Osteoblast (primary cell): ENCODE results near the gene GRB10. TPM values are rescaled to one million over a fixed set of nuclear protein-coding genes. Genes with fewer than 3 reads are reported as not detected.

Experiments
- DNase-seq: peaks from one replicate; pipeline ENCODE4 v3.0.0; 2011; ENCODE audit warnings: low spot score, mixed read lengths; ENCODE audit not compliant: insufficient read length; ENCODE audit errors: missing footprints
- H2AFZ ChIP-seq: 2 replicates; pipeline ENCODE4 v1.6.0; 2011; ENCODE audit warnings: mild to moderate bottlenecking, low read length
- H3K27ac ChIP-seq: 2 replicates; pipeline ENCODE4 v1.5.1; 2011; ENCODE audit warnings: mild to moderate bottlenecking, low read depth, low read length, moderate library complexity
- H3K27me3 ChIP-seq: 2 replicates; pipeline ENCODE4 v1.6.0; 2012; ENCODE audit warnings: mild to moderate bottlenecking, control low read depth, inconsistent platforms, low read length, moderate library complexity; ENCODE audit not compliant: insufficient read depth
- H3K36me3 ChIP-seq: 2 replicates; pipeline ENCODE4 v1.5.1; 2011; ENCODE audit warnings: mild to moderate bottlenecking, low read length, control low read depth, moderate library complexity; ENCODE audit not compliant: insufficient read depth
- H3K4me1 ChIP-seq: 2 replicates; pipeline ENCODE4 v1.5.1; 2011; ENCODE audit warnings: mild to moderate bottlenecking, low read length, control low read depth, moderate library complexity; ENCODE audit not compliant: insufficient read depth
- H3K4me2 ChIP-seq: 2 replicates; pipeline ENCODE4 v1.6.0; 2011; ENCODE audit warnings: mild to moderate bottlenecking, low read length; ENCODE audit not compliant: insufficient read depth
- H3K4me3 ChIP-seq: fragments of 200-600 bp; sonication (generic); 3 replicates; pipeline ENCODE4 v1.5.1; 2012; ENCODE audit warnings: mild to moderate bottlenecking, low read length, inconsistent platforms; ENCODE audit not compliant: insufficient read depth
- H3K79me2 ChIP-seq: 2 replicates; pipeline ENCODE4 v1.6.0; 2012; ENCODE audit warnings: mild to moderate bottlenecking, low read length, control low read depth, inconsistent platforms; ENCODE audit not compliant: insufficient read depth
- H3K9me3 ChIP-seq: 2 replicates; pipeline ENCODE4 v1.5.1; 2011; ENCODE audit warnings: low read depth, low read length, control low read depth
- H4K20me1 ChIP-seq: 2 replicates; pipeline ENCODE4 v1.6.0; 2012; ENCODE audit warnings: mild to moderate bottlenecking, low read length, control low read depth; ENCODE audit not compliant: insufficient read depth
- CTCF ChIP-seq: IDR thresholded peaks from 2 replicates; pipeline ENCODE4 v1.5.1; 2011; ENCODE audit warnings: mild to moderate bottlenecking, low read depth, low read length, moderate library complexity; ENCODE audit errors: extremely low read depth
- total RNA-seq: library from RNA; depleted of rRNA; stranded (reverse); fragments of >200 nt; gene quantifications from 2 replicates; pipeline ENCODE4 v1.2.3, GENCODE V29; 2012

GRB10 gene
- total RNA-seq, 1 donor = 62.6 TPM

- H4K20me1 ChIP-seq = peaks cover 29% of the 10 kb centered on the region
- H3K27me3 ChIP-seq = no peaks in the 10 kb centered on the region
- no peak overlapping the region for H3K4me3 ChIP-seq
- no peak overlapping the region for H3K27ac ChIP-seq
- no peak for TF ChIP-seq CTCF
- peaks cover 10% of the 10 kb centered on the region for H3K36me3 ChIP-seq
- no peak overlapping the region for H3K4me2 ChIP-seq
- H3K4me1 ChIP-seq = peaks cover 6% of the 10 kb centered on the region
- H3K9me3 ChIP-seq = no peaks in the 10 kb centered on the region
- DNase-seq = no peak
- peaks cover 19% of the 10 kb centered on the region for H3K79me2 ChIP-seq
- no peak overlapping the region for H2AFZ ChIP-seq
Measured at GRCh38 chr7:50648076-50648475, 134.6 kb downstream of the GRB10 start.

- no peak overlapping the region for H3K4me3 ChIP-seq
- TF ChIP-seq CTCF = no peak
- H2AFZ ChIP-seq = no peak overlapping the region
- no peaks in the 10 kb centered on the region for H3K4me1 ChIP-seq
- peaks cover 10% of the 10 kb centered on the region for H3K36me3 ChIP-seq
- no peak overlapping the region for H3K4me2 ChIP-seq
- peak; percentile 19 for DNase-seq
- H3K79me2 ChIP-seq = peaks cover 21% of the 10 kb centered on the region
- no peaks in the 10 kb centered on the region for H3K9me3 ChIP-seq
- peaks cover 23% of the 10 kb centered on the region for H4K20me1 ChIP-seq
- H3K27me3 ChIP-seq = no peaks in the 10 kb centered on the region
- no peak overlapping the region for H3K27ac ChIP-seq
Measured at GRCh38 chr7:50647286-50647980, 135.3 kb downstream of the GRB10 start.

GRCh38 chr7:50646069-50646468 is 136.6 kb downstream of the GRB10 start:
- Histone ChIP-seq H3K27me3 (no peaks in the 10 kb centered on the region), H3K4me1 (no peaks in the 10 kb centered on the region), H3K27ac (no peak overlapping the region), H3K4me3 (no peak overlapping the region), H3K9me3 (no peaks in the 10 kb centered on the region), H3K79me2 (peaks cover 21% of the 10 kb centered on the region), H4K20me1 (peaks cover 27% of the 10 kb centered on the region), H3K4me2 (no peak overlapping the region), H3K36me3 (peaks cover 10% of the 10 kb centered on the region), H2AFZ (no peak overlapping the region)
- no peak for TF ChIP-seq CTCF
- no peak for DNase-seq

GRCh38 chr7:50645186-50645585 is 137.5 kb downstream of the GRB10 start:
- no peaks in the 10 kb centered on the region for H3K9me3 ChIP-seq
- H3K4me1 ChIP-seq = no peaks in the 10 kb centered on the region
- H3K4me2 ChIP-seq = no peak overlapping the region
- H3K79me2 ChIP-seq = peaks cover 22% of the 10 kb centered on the region
- no peak for DNase-seq
- no peak overlapping the region for H2AFZ ChIP-seq
- H3K4me3 ChIP-seq = no peak overlapping the region
- no peak for TF ChIP-seq CTCF
- H3K27ac ChIP-seq = no peak overlapping the region
- H4K20me1 ChIP-seq = peaks cover 27% of the 10 kb centered on the region
- H3K36me3 ChIP-seq = peaks cover 10% of the 10 kb centered on the region
- no peaks in the 10 kb centered on the region for H3K27me3 ChIP-seq
